Adrenal gland (tissue), 12 donors: ENCODE data around the gene KHDRBS1. TPM values are rescaled to one million over a fixed set of nuclear protein-coding genes. Genes with fewer than 3 reads are reported as not detected.

Experiments
- DNase-seq, 7 donors: peaks; one replicate each; pipeline ENCODE4 v3.0.0-alpha.2; 2019 to 2020
- H3K27ac ChIP-seq, 5 donors: fragments of 200-600 bp; sonication (generic) in 4 of 5; 1 replicate in 3 of 5; 2 replicates in 2 of 5; pipeline versions ENCODE4 v1.5.1 to v1.8.0; 2016 to 2020; ENCODE audit warnings: mild to moderate bottlenecking in 1 of 5
- H3K27me3 ChIP-seq: fragments of 200-600 bp; 2 replicates; pipeline ENCODE4 v1.8.0; 2021
- H3K36me3 ChIP-seq, 2 donors: fragments of 200-600 bp; replicated peaks in 1 of 2; 1 replicate in 1 of 2; 2 replicates in 1 of 2; pipeline versions ENCODE4 v1.5.1 to v1.8.0; 2018 to 2022
- H3K4me1 ChIP-seq, 2 donors: fragments of 200-600 bp; replicated peaks in 1 of 2; 1 replicate in 1 of 2; 2 replicates in 1 of 2; pipeline versions ENCODE4 v1.5.1 to v1.8.0; 2018 to 2021
- H3K4me3 ChIP-seq, 4 donors: fragments of 200-600 bp; sonication (generic) in 3 of 4; one replicate each; pipeline ENCODE4 v1.5.1; 2016 to 2018
- H3K9me3 ChIP-seq, 3 donors: fragments of 200-600 bp; sonication (generic) in 1 of 3; replicated peaks in 1 of 3; 1 replicate in 2 of 3; 2 replicates in 1 of 3; pipeline versions ENCODE4 v1.5.1 to v1.8.0; 2016 to 2021
- POLR2A ChIP-seq, 2 donors: fragments of 450-650 bp; IDR thresholded peaks; one replicate each; pipeline ENCODE4 v1.6.1; 2017; ENCODE audit warnings: antibody characterized with exemption in 2 of 2, mild to moderate bottlenecking in 2 of 2, moderate library complexity in 1 of 2
- WGBS, 4 donors: extraction: QIAGEN DNeasy Blood & Tissue Kit in 2 of 4; methylation state at CpG; one replicate each; pipeline versions ENCODE4 v1.1.5 to v1.1.7; 2013 to 2017; 5-methylcytosine and 5-hydroxymethylcytosine counted together
- intact Hi-C, 2 donors: fragments of 100-400 bp; cut with DNase I; formaldehyde crosslinking; loops; one replicate each; pipeline versions ENCODE4 v1.14.1 to v1.15.0; 2022 to 2023
- polyA plus RNA-seq, 3 donors: library from polyadenylated mRNA; stranded (reverse); fragments of 200-250 nt in 2 of 3; fragments of 350-450 nt in 1 of 3; fragmentation: Illumina TruSeq in 1 of 3; extraction: RNeasy Lipid Tissue Mini Kit (QIAGEN cat#74804) in 1 of 3; gene quantifications; one replicate each; pipeline ENCODE4 v1.2.3, GENCODE V29; 2013 to 2014
- total RNA-seq, 9 donors: library from RNA; depleted of rRNA in 4 of 9; stranded (reverse); fragments of >200 nt in 4 of 9; fragments of 120-200 nt in 1 of 9; fragmentation: NEBNext Ultra II Directional in 1 of 9; extraction: Animal tissue kit (Norgen Biotek cat#: 25700) in 1 of 9; gene quantifications; one replicate each; pipeline versions ENCODE4 v1.1.0 to v1.2.4, GENCODE V29; 2013 to 2023
- TF ChIP-seq, protein P1 (sequence below), 6 experiments: fragments of 450-650 bp in 4 of 6; fragments of 200-600 bp in 2 of 6; sonication (generic) in 1 of 6; IDR thresholded peaks; 1 replicate in 5 of 6; 2 replicates in 1 of 6; pipeline versions ENCODE4 v1.5.1 to v1.8.0; 2016 to 2021; ENCODE audit warnings: antibody characterized with exemption in 6 of 6, mild to moderate bottlenecking in 2 of 6, moderate library complexity in 1 of 6
- donor health status: healthy with polysubstance abuse.
- donor health status: Bipolar disorder and iron deficiency.
- donor health status: DM: yes; HTN: yes; CAD: no.
- donor health status: DM: no; HTN: no; CAD: no.
- donor health status: DM: no; HTN: no; CAD: no.
- donor health status: DM: yes; HTN: yes; CAD: no.

Gene KHDRBS1
- total and polyA plus RNA-seq, 12 donors: 37.3 to 108 (median 72.8) TPM

DNA sequence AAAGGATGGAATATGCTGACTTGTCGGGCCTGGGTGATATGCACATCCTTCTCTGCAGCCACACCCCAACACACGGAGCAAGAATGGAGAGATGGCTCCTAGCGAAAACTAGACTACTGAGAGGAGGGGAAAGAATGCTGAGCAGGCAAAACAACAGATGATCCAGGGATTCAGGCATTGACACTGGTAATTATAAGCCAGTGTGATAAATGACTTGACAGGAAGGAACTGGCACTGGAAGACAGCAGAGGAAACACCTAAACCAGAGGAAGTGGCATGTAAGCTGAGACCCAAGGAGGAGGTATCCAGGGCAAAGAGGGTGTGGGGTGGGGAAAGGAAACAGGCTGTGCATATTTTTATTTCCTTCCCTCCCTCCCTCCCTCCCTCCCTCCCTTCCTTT lies 31.7 kb upstream of the KHDRBS1 start:
- intact Hi-C loops: no loop called here
- Histone ChIP-seq H3K9me3 (no peaks in the 10 kb centered on the region), H3K27ac (no peak overlapping the region), H3K36me3 (no peaks in the 10 kb centered on the region), H3K4me3 (no peak overlapping the region), H3K27me3 (no peaks in the 10 kb centered on the region), H3K4me1 (peaks cover 0 to 5% of the 10 kb centered on the region in 2 donors)
- DNase-seq: no peak
- WGBS, 4 donors: 37 to 49% (median 47%) methylated on average over 3 of the region's 3 CpGs
- no peak for TF ChIP-seq POLR2A (IDR thresholded peaks at IDR 0.05)
- TF ChIP-seq, protein P1, sequence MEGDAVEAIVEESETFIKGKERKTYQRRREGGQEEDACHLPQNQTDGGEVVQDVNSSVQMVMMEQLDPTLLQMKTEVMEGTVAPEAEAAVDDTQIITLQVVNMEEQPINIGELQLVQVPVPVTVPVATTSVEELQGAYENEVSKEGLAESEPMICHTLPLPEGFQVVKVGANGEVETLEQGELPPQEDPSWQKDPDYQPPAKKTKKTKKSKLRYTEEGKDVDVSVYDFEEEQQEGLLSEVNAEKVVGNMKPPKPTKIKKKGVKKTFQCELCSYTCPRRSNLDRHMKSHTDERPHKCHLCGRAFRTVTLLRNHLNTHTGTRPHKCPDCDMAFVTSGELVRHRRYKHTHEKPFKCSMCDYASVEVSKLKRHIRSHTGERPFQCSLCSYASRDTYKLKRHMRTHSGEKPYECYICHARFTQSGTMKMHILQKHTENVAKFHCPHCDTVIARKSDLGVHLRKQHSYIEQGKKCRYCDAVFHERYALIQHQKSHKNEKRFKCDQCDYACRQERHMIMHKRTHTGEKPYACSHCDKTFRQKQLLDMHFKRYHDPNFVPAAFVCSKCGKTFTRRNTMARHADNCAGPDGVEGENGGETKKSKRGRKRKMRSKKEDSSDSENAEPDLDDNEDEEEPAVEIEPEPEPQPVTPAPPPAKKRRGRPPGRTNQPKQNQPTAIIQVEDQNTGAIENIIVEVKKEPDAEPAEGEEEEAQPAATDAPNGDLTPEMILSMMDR (IDR thresholded peaks at IDR 0.05): no peak

GRCh38 chr1:31984419-31985347 lies 29.0 kb upstream of the KHDRBS1 start:
- no peak overlapping the region for H3K27ac ChIP-seq
- H3K27me3 ChIP-seq: no peaks in the 10 kb centered on the region

DNA sequence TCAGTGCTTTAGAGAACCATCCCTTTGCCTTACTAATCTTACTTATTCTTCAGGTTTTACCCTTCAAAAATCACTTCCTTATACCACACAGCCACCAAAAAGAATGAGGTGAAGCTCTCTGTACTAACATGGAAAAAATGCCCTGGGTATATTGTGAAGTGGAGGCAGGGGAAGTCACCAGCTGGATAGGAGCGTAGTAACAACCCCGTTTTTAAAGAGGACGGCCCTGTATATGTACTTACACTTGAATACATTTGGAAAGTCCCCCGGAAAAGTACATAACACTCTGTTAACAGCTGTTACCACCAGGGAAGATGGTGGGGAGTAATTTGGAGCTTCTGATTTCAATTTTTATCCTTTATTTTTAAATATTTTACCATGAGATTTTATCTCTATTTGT lies 28.2 kb upstream of the KHDRBS1 start:
- TF ChIP-seq POLR2A (IDR thresholded peaks at IDR 0.05): no peak
- TF ChIP-seq, protein P1 (IDR thresholded peaks at IDR 0.05): no peak
- no peaks in the 10 kb centered on the region for H3K9me3 ChIP-seq
- DNase-seq: no peak
- H3K36me3 ChIP-seq: no peaks in the 10 kb centered on the region
- intact Hi-C loops: no loop called here
- peaks cover 0 to 5% of the 10 kb centered on the region in 2 donors for H3K4me1 ChIP-seq
- WGBS, 4 donors: 57 to 71% (median 64%) methylated on average over 4 of the region's 4 CpGs
- H3K27ac ChIP-seq: no peak overlapping the region
- no peak overlapping the region for H3K4me3 ChIP-seq
- no peaks in the 10 kb centered on the region for H3K27me3 ChIP-seq

More at GRCh38 chr1:31984419-31985347, 29.0 kb upstream of the KHDRBS1 start:
- no peaks in the 10 kb centered on the region for H3K36me3 ChIP-seq
- H3K9me3 ChIP-seq: no peaks in the 10 kb centered on the region
- peaks cover 0 to 5% of the 10 kb centered on the region in 2 donors for H3K4me1 ChIP-seq
- 85 to 92% (median 89%) methylated on average over 6 of the region's 6 CpGs for WGBS, 4 donors
- DNase-seq: no peak
- intact Hi-C loops: no loop called here
- no peak overlapping the region for H3K4me3 ChIP-seq
- TF ChIP-seq, protein P1 (IDR thresholded peaks at IDR 0.05): no peak
- no peak for TF ChIP-seq POLR2A (IDR thresholded peaks at IDR 0.05)

DNA sequence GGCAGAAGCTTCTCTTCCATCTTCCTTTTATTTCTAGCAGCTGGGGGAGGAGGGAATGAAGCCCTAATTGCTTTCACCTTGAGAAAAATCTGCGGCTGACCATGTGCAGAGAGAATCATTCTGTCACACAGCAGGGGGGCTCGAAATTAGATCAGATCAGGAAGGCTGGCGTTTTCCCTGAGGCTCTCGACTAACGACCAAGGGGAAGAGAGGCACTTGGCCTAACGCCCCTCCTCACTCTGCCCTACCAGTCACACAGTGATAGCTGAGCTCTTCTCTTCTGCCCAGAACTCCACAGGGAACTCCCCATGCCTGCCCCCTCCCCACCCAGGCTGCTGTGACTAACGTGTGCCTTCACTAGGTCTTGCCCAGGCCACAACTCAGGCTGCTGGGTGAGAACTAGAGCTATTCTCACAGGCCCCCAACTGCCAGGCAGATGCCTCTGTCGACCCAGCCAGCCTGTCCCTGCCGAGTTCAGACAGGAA lies 26.5 kb upstream of the KHDRBS1 start:
- Histone ChIP-seq H3K36me3 (no peaks in the 10 kb centered on the region), H3K27me3 (no peaks in the 10 kb centered on the region), H3K4me1 (peaks cover 0 to 5% of the 10 kb centered on the region in 2 donors), H3K4me3 (no peak overlapping the region), H3K27ac (no peak overlapping the region), H3K9me3 (no peaks in the 10 kb centered on the region)
- intact Hi-C loops: no loop called here
- WGBS, 4 donors: 24 to 50% (median 48%) methylated on average over 3 to 9 of the region's 9 CpGs
- no peak for TF ChIP-seq POLR2A (IDR thresholded peaks at IDR 0.05)
- DNase-seq: no peak
